Activated CD4-positive, alpha-beta T cell treated with anti-CD3 and anti-CD28 coated beads, Interleukin-2, amount 50 U/mL, for 16 hours (primary cell): Measurements from ENCODE around the gene HPX.

ENCODE experiments used
- DNase-seq: peaks from one replicate; pipeline ENCODE4 v3.0.0-alpha.2; 2020

The HPX gene

DNA sequence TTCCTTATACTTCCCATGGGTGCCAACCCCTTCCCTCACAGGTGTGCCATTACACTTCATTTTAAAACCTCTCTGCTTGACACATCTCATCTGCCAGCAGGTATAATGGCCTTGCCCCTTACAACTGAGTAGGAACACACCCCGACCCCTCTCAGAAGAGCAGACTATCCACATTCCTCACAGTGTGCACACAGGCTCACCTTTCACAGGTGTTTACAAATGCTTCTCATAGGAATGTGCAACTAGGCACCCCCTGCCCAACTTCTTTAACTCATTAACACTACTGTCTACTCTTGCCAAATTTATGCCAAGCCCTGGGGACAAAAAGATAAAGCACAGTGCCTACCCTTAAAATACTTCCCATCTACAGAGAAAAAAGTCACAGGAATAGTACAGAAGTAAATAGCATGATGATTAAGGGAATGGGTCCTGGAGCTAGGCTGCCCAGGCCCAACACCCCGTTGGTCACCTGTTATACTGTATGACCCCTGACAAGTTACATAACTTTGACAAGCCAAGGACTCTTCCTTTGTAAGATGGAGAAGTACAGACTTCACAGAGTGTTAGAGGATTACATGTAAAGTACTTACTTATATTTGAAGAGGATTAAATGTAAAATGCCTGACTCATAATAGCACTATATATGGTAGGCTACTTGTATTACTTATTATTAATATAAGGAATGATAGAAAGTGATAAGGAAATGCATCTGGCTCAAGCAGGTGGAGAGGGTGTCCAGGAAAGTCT lies 17.7 kb upstream of the HPX start:
- DNase-seq = no peak

DNA sequence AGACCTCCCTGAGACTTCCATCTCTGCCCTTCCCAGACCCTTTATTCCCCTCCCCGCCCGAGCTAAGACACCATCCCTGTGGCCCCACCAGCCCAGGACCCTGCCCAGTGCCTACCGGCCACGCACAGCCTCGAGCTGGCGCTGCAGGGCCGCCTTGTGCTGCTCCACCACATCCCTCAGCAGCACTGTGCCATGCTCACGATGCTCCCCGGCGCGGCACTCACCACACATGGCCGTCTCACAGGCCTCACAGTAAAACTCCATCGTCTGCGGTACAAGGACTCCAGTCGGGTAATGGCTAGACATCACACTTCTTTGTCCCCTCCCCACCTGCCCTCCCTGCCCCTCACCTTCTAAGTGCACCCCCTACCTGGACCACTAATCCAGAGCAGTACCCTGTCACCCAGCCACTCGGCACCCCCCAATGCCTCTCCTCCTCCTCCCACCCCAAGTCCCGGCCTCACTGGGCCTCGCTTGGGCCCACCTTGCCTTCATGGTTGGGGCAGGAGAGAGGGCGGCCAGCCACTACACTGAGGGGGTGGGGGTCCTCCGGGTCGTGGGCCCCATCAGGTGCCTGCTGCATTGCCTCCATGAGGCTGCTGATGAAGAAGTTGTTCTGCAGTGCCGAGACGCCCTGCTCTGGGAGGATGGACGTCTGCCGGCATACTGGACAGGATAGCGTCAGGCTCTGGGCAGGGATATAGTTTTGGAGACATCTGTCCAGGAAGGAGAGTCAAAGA lies 17.0 kb upstream of the HPX start:
- no peak for DNase-seq

DNA sequence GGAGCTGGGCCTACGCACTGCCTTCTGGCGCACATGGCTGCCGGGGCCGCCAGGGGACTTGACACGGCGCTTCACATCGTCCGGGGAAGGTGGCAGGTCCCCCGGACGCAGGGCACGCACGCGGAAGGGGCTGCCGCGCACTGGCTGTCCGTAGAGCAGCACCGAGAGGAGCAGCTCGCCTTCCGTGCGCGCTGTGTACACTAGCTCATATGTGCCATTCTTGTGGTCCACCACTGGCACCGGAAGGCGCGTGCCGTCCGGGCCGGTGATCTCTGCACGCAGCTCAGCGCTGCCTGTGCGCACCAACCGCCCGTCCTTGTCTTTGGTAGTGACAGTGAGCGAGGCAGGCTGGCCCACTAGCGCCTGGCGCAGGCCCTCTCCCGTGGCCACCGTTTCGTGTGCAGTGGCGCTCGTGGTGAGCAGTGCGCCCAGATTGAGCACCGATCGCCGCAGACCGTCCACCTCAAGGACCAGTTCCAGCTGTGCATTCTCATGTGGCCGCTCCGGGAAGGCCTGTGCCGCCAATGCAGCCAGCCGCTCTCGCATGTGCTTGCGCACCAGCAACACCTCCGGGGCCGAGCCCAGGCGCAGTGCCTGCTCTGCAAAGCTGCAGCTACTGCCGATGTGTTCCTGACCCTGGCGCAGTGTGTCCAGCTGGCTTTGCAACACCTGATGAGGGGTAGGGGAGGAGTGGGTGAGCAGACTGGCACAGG lies 15.7 kb upstream of the HPX start:
- no peak for DNase-seq

DNA sequence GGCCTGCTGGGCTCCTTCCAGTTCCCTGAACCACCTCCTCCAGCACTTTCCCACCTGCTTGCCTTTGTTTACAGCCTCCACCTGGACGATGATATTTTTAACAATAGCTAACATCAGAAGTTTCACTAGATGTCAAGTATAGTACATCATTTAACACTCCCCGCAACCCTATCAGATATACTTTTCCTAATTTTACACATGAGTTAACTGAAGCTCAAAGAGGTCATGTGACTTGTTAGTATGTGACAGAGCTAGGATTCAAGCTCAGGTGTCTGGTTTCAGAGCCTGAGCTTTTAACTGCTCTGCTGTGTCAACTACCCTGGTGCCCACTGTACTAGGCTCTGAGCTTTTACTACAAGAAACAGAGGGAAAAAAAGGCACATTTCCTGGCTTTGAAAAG lies 14.3 kb upstream of the HPX start:
- no peak for DNase-seq

DNA sequence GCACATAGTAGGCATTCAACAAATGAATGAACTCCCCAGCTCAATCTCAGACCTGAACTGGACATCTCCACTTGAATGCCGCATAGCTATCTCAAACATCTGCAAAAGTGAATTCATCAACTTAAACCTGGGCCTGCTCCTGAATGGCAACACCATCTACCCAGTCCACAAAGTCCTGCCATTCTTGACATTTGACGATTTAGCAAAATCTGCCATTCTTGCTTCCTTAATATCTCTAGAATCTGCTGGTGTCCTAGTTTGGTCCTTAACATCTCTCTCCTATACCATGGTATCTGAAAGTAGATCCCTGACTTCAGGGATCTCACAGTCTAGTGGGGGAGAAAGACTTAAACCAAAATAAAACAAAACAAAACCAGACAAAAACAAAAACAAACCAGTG lies 12.4 kb upstream of the HPX start:
- no peak for DNase-seq

DNA sequence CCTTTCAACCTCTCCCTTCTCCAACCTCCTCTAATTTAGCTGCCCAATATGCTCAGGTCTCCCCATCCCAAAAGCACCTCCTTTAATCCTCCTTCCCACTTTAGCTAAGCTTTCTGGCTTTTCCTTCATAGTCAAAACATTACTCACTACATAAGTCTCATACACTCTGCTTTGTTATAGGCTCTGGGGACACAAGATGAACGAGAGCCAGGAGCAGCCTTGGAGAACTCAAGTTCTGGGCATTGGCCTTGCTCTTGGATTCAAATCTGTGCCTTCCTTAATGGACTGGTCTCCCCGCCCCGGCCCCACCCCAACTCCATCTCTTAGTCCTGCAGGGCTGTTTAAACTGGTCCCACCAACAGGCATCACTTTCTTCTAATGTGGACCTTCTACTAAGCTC lies 11.4 kb upstream of the HPX start:
- DNase-seq = no peak

DNA sequence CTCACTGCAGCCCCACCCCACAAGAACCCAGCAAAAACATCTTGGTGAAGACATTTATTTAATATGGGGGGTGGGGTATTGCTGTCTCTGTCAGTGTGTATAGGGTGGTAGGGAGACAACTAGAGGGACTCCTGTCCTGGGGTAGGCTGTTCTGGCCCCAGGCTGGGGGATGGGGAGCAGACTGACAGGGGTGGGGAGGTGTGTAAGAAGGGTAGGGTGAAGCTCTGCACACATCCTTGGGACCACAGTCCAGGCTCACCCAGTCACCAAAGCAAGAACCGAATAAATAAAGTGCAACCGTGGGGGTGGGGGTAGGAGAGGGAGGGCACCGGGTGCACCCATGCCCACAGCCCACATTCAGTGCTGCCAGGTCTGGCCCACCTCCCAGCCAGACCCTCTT lies 7.8 kb upstream of the HPX start:
- DNase-seq = no peak

DNA sequence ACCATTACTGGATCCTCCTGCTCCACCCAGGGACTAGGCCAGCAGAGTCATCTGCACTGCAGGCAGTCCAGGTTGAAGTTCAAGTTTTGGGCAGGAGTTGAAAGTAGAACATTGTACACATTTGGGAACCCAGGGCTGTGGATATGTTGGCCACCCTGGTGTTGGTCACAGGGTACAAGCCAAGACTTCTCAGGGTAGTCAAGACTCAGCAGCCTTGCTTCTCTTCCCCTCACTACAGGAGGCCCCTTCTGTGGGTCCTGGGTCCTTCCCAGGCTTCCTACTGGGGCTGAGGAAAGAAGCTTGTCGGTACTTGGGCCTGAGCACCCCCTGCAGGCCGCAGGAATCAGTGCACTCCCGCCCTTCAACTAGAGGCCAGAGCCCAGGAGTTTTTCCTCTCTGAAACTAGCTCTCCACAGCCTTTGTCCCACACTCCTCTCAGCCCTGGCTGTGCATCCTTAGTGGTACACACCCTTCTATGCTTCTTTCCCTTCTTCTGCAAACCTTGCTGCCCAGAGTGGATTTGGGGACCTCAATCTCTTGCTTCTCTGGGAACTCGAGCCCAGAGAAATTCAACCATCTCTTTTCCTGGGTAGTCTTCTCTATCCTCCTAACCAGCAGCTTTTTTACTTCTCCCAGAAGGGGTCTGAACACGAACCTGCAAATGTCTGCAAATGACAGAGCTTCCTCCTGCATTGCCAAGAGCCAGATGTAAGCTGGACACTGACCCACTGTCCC lies 2.6 kb upstream of the HPX start:
- DNase-seq = peak; percentile 57

DNA sequence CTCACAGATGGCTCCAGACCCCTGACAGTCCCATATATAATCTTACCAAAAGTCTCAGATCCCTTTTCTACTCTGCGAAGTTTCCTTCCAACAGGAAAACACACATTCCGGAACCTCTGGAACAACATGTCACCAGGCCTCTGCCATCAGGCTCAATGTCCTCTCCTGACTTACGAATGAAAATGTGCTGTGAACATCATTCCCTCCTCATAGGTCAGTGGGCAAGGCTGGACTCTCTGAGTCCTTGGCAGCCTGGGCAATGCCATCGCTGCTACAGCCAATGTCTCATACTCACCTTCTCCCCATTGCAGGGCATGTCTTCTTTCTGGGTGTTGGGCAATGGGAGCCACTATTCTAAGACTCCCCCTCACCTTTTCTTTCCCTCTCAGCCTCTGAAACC lies 1.7 kb upstream of the HPX start:
- DNase-seq = no peak

DNA sequence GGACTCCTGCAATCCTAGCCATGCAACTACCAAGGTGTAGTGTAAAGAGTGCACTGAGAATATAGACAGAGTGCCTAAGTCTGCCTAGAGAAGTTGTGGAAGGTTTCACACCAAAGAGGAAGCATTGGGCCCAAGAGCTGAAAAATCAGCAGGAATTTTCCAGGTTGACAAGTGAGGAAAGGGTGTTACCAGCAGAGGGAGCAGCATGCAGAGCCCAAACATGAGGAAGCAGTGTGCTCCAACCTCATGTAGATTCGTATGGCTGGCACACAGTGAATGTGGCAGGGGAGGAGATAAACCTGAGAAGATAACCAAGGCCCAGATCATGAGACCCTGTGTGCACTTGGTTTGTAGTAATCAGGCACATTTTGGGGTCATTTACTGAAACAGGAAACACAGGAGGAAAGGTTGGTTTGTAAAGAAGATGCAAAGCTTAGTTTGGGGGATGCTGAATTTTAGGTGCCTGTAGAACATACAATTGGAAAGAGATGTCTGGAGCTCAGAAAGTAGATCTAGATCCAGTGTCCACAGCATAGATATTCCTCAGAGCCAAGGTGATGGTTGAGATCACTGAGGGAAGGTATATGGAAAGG lies 1.7 kb downstream of the HPX start:
- peak; percentile 30 for DNase-seq

DNA sequence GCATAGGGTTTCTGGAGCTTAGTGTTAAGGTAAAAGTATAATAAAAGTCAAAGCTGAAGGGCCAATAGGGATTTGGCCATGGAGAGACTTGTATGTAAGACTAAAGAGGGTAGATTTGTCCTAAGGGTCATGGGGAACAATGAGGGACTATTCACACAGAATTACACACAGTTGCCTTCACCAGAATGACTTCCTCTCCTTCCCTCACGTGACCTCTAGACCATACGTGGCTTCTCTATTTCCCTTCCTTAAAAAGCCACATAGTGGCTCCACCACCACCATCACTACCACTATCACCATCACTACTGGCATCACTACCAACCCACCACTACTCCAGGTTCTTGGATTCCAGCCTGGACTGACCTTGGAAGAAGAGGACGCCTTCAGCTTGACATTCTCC lies 2.8 kb downstream of the HPX start:
- DNase-seq = peak; percentile 18

DNA sequence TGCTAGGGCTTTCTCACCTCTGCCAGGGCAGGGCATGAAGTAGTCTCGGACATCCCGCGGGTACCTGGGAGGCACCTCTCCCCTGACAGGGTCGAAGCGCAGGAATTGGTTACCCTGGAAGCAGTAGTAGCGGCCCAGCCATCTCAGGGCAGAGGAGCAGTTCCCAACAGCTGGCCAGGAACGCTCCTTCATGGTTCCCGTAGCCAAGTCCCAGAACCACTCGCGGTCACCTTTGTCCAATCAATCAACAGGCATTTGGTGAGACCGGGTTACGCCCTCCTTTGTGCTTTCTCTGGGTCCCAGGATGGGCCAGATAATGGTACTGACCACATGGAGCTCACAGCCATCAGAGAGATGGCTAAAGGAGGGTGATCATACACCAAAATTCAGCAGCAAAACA lies 3.4 kb downstream of the HPX start:
- no peak for DNase-seq

DNA sequence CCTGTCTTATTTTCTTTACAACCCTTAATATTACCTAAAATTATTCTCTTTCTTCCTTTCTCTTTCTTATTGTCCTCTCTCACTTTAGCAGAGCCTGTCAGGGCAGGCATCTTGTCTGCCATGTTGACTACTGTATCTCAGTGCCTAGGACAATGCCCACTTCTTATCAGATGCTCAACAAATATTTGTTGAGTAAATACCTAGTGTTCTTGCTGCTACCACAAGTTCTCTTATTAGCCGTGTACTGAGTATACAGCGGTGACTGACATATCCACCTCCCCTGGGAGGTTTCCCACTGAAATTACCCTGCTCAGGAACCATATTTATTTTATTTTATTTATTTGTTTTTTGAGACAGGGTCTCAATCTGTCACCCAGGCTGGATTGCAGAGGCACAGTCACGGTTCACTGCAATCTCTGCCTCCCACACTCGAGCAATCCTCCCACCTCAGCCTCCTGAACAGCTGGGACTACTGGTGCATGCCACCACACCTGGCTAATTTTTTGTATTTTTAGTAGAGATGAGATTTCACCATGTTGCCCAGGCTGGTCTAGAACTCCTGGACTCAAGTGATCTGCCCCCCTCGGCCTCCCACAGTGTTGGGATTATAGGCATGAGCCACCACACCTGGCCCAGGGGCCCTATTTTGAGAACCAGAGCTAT lies 6.7 kb downstream of the HPX start:
- DNase-seq = no peak

DNA sequence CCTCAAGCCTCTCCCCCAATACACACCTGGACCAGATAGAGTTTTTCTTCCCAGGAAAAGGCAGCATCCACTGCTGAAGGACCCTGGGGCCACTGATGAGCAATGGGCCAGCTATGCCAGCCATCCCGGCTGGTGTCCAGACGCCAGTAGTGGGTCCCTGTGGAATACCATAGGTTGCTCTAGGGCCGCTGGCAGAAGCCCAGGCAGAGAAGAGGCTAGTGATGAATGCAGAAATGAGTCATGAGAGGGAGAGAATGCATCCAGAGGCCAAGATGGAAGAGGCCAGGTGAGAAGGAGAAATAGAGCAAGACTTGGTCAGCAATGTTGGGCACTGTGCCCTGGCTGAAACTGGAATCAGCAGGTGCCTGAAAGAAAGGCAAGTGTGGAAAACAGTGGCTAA lies 8.9 kb downstream of the HPX start:
- DNase-seq = no peak

DNA sequence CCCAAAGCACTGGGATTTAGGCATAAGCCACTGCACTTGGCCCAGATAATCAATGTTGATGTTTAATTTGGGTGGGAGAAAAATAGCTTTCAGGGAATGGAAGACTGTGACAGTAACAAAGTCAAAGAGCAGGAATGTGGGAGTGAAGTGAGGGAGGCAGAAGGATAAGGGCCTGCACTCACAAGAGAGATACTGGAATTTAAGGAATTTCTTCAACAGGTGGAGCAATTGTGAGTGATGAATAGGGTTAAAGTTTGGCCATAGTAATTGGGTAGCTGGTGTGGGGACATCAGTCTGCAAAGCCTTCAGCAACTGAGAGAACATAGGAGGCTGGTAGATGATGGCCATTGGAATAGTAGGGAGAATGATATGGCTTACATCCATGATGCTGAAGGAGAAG lies 13.3 kb downstream of the HPX start:
- no peak for DNase-seq

DNA sequence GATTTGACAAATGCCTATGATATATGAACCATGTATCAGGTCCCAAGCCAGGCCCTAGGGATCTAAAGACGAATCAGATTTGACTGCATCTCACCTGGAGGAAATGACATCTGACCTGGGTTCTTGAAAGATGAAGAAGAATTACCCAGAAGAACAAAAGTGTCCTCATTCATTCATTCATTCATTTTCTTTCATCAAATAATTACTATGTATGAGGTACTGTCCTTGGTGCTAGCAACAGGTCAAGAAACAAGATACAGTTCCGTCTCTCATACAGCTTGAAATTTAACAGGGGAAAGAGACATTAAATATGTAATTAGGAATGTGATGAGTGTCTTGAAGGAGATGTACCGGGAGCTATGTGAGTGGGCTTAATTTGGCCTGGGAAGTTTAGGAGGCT lies 20.1 kb downstream of the HPX start:
- no peak for DNase-seq

DNA sequence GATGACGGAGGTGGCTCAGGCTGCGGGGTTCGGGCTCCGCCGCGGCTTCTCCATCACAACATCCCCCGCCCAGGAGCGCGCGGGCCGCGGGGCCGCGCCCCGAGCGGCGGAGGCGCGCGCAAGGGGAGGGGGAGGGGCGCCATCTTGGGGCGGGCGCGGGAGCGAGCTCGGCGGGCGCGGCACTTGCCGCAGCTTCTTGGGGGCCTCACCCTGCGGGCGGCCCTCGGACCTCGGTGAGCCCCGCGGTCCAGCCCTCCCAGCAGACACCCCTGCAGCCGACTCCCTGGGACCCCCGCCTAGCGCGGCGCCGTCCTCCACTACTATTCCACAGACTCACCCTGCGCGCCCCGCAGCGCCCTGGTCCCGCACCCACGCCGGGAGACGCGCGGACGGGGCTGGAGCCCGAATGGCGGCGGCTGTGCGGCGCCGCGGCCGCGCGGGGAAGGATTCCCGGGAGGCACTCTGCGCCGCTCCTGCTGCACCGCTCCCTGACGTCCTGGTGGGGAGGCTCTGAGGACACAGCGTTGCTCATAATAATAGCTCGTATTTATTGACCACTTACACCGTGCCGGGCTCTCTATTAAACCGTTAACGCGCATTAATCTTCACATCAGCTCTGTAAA lies 21.7 kb downstream of the HPX start, which contains the start of gene APBB1:
Gene APBB1, minus strand, starts transcription at position 86 of the 623 bp plus-strand sequence. CDS start 7,747 bp downstream, outside the sequence.
- DNase-seq = peak; percentile 61

DNA sequence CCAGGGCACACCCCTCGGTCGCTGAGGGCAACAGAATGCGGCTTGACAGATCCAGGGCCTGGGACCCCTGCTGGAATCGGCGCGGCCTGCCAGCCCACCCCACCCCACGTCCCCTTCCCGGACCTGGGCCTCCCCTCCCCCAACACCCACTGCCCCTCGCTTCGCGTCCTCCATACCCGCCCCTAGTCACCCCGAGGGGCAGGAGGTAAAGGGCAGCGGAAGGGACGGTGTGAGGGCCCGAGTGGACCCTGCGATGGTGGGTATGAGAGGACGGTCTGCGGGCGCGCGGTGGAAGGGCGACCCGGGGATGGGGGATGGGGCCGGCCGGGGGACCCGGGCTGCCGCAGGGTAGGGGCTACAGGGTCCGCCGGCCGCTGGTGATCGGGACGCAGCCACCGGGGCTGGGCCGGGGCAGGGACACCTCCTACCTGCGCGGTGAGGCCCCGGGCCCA lies 22.2 kb downstream of the HPX start:
- DNase-seq = no peak

DNA sequence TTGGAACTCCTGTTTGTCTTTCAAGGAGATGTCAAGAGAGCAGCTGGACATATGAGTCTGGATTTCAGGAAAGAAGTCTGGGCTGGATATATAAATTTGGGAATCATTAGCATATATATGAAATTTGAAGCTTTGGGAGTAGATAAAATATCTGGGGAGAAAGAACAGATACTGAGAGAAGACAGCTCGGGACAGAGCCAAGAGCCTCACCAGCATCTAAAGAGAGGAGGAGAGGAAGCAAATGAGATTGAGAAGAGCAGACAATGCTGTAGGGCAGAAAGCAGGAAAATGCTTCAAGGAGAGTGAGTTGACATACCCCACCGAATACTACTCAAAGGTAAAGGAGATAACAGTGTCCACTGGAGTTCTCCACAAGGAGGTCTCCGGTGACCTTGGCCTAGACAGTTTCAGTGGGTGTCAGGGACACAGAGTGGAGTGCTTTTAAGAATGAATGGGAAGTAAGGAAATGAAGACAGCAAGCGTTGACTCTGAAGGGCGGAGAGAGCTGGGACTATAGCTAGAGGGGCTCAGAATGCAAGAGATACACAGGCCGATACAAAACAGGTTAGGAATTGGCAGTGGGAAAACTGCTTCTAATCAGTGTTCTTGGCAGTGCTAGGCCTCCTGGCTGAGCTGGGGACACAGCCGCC lies 22.8 kb downstream of the HPX start:
- DNase-seq = no peak

DNA sequence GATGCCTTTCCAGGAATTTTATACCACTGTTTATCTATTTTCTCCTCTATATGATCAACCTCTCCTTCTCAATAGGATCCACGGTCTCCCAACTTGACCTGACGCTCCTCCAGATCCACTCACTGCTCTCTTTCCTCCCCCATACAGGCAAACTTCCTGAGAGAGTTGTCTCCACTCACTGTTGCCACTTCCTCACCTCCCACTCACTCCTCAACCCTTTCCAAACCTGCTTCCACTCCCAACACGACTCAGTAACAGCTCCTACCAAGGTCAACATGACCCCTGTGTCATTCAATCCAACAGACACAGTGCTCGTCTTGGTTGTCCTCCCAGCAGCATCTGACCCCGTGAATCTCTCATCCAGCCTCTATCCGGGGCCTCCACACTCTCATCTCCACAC lies 25.0 kb downstream of the HPX start:
- no peak for DNase-seq

DNA sequence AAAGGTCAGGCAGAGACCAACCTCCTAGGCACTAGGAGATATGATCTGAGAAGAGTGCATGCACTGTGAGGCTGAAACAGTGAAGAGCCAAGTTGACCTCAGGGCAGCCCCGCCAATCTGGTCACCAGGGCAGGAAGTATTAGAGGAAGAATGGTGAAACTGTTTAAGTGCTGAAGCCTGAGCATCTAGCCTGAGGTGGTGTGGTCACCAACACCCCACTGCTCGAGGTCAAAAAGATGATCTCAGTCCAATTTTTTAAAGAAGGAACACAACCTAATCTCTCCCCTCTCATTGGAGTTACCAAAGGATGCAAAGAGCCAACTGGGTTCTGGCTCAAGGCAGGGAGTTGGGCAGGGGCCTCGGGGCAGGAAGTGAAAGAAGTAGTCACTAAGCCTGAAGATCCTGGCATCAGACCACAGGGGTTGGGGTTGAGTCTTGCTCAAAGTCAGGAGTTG lies 25.9 kb downstream of the HPX start:
- DNase-seq = peak; percentile 52
